GM19043 (cell line): ENCODE measurements around the gene SEMA7A.
"Not testable (repeated sequence)": the region's sequence is repeated elsewhere in the genome, so short reads cannot be mapped to it uniquely, and the experiment has no call there.

Source experiments
- ATAC-seq: cut with Tn5 transposase; IDR thresholded peaks from one replicate; pipeline ENCODE4 v1.9.1; 2021; ENCODE audit warnings: low read depth; ENCODE audit not compliant: unreplicated experiment

Gene SEMA7A

DNA sequence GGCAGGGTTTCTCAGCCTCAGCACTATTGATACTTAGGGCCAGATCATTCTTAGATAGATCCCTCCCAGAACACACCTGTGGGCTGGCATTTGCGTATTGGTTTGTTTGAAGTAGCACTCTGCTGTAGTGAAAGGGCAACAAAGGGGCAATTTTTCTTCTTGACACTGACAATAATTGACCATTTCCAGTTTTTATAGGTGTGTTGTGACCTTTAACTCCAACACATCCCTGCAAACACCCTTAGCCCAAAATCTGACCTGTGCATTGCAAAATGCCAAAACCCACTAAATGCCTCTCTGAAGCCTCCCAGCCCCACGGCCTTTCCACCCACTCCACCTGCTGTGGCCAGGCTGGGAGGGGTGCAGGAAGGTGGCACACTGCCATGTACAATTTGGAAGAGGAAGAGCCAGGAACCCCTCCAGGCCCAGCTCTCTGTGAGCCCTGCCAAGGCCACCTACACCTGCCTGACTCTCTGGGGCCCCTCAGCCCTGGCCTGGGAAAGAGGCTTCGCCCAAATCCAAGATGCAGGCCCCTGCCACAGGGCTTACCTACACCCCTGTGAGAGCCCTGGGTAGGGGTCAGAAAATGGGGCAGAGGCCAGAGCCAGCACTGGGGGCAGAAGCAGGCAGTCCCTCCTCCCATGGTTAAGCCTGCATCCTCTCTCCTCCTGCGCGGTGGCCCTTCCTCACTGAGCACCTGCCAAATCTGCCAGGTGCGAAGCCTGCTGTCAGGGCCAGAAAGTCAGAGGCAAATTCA lies 56.8 kb downstream of the SEMA7A start:
- no peak for ATAC-seq

DNA sequence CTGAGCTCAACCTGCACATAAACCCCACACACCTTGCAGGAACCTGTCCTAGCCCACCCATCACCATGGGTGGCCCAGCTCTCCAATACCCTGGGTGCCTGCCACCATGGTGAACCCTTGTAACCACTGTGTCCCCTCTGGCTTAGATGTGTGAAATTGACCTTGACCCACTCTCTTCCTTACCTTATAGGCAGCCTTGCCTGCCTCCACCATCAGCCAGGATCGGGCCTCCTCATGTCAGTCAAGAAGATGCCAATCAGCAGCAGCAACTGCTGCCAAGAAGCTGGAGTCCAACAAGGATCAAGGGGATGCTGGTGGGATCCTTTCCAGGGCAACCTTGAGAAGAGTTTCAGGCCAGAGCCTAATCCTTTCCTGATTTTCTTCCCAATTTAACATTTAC lies 57.5 kb downstream of the SEMA7A start:
- ATAC-seq = no peak

DNA sequence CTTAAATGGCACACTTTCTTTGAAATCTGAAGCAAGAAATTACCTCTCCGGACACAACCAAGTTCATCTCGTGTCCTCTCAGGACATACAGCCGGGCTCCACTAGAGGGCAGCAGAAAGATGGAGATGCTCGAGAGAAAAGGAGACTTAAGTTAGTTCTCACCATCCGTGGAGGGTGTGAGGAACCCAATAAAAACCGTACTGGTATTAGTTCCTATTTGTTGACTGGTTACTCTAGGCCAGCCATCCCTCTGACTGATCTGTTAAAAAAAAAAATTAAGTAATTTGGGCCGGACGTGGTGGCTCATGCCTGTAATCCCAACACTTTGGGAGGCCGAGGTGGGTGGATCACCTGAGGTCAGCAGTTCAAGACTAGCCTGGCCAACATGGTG lies 58.5 kb downstream of the SEMA7A start:
- ATAC-seq = no peak

DNA sequence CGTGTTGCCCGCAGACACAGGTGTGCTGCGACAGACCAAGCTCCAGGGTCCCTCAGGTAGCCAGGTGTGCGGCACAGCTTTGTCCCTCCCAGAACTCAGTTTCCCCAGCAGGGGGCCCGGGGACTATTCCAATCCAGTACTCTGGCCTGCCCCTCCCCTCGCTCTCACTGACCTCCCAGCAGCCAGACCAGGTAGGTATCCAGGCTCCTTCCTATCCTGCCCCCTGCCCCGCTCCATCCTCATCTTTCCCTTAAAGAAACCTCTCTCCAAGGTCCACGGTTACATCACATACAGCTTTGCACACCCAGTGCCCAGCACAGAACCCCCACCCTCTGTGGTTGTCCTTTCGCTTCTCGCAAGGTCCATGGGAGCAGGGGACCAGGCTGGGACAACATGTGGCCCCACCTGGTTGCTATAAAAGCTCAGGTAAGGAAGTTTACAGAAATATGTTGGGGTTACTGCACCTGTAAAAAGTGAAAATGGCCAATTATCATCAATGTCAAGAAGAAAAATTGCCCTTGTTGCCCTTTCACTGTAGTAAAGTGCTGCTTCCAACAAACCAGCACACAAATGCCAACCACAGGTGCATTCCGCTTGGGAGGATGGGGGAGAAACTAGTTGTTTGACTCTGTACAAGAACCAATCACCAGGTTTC lies 59.0 kb downstream of the SEMA7A start:
- ATAC-seq = no peak

DNA sequence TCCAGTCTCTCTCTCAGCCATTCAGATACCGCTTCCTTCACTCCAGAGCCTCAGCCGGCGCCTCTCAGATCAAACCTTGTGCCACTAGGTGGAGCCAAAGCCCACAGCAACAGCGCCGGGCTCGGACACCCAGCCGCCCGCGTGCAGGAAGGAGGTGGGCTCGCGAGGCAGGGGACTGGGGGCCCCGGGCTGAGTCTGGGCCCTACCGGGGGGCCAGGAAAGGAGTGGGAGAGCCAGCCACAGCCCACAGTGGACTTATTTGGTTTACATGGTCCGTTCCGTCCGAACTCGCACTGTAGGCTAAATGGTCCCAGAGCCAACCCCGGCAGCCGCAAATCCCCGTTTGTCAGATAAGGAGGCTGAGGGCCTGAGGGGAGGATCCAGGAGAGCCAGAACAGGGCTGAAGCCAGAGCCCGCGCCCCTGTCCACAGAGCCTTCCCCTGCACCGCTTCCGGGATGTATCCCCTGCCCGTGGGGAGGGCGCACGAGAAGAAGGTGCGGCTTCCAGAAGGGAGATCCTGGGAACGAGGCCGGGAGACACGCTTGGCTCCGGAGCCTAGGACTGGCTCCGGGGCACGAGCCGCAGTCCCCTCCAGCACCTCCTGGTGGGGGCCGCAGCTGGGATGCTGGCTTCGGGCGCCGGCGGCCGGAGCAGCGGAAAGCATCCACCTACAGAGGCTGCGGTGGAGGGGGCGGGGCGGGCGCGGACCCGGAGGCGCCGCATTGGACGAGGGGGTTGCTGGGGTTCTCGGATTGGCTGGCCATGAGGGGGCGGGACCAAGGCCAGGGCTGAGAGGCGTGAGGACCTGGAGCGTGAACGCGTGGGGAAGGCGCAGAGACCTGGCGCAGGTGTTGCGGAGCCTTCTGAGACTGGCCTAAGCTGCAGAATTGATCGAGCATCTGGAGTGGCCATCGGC lies 59.8 kb downstream of the SEMA7A start:
- ATAC-seq = peak; percentile 49

DNA sequence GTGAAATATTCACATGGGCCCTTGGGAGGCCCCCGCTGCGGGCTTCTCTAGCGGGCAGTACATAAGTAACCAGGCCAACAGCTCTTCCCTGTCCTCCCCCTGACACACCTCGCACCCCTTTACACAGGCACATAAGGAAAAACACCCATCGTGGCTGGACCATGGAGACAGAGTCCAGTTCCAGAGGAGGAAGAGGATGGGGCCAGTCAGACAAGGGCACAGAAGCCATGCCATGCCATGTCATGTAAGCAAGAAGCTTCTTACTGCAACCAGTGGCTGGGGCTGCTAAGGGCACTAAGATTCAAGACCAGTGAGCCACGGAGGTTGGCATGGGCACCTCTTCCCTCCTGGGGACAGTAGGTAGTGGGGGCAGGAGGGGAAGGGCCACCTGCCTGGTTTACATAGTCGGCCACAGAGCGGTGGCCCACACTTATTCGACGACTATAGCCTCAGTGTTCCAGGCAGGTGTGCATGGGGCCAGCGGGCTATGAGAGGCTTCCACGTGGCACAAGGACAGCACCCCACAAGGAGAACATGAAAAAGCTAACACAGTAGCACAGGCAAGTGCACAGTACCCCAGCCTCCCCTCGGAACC lies 60.6 kb downstream of the SEMA7A start:
- ATAC-seq = no peak

DNA sequence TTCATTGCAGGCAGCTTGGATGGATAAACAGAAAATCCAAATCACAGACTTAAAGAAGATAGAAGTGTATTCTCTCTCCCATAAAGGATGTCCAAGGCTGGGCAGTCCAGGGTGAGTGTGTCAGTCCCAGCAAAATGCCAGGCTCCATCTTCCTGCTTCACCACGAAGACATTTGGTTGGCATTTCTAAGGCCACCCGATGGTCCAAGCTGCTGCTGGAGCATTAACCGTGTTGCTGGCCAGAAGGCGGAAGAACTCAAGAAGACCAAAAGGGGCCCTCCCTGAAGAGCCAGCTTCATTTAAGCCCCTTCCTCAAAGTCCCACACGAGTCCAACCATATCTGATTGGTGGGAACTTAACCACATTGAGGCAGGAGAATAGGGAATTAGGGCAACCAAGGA lies 63.3 kb downstream of the SEMA7A start:
- no peak for ATAC-seq

DNA sequence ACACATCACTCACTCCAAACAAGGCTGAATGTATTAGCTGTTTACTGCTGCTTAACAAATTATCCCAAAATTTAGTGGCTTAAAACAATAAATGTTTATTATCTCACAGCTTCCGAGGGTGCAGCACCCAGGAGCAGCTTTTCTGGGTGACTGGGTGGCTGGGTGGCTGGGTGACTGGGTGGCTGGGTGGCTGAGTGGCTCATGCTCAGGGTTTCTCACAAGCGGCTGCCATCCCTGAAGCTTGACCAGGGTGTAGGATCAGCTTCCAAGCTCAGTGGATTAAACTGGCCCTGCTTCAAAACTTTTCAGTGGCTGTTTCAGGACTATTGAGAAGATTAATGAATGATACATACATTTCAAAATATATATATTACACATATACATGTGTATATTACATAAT lies 64.0 kb downstream of the SEMA7A start:
- ATAC-seq = no peak

DNA sequence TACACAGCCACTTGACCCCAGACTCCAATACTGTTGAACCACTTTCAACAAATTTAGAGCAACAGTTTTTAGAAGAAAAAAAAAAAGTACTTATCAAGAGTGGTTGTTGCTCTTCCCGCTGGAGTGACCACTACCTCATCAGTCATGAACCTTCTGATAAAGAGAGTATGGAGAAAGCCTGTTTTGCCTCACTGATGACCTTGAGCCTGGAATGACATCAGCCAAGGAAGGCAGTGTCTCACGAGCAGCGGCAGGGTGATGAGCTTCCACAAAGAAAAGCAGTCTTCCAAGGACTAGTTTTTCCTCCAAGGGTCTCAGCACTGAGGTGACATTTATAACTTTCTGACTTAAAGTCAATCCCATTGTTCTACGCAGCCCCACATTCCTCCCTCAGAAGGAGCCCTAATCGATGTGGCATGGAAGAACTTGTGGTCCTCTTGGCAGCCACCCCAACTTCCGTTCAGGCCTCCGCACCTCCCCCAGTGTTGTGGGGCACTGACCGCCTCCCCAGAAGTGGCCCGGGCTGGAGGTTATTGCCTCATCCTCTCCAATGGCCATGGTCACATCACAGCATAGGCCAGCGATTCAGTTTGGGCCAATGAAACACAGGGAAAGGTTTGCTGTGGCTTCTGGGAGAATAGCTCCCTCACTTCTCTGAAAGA lies 64.5 kb downstream of the SEMA7A start:
- ATAC-seq = no peak

DNA sequence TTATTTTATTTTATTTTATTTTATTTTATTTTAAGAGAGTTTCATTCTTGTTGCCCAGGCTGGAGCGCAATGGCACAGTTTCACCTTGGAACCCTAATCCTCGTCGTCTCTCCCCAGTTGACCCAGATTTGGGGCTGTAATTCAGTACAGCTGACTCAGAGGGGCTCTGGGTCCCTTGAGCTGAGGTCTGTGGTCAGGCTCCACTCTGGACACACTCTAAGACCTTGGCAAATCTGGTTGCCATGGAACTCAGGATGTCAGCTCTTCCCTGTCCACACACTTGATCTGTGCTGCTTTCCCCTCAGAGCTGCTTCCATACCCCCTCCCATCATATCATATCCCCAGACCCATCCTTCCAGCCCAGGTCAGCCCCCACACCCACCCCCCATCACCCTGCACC lies 65.6 kb downstream of the SEMA7A start:
- no peak for ATAC-seq

DNA sequence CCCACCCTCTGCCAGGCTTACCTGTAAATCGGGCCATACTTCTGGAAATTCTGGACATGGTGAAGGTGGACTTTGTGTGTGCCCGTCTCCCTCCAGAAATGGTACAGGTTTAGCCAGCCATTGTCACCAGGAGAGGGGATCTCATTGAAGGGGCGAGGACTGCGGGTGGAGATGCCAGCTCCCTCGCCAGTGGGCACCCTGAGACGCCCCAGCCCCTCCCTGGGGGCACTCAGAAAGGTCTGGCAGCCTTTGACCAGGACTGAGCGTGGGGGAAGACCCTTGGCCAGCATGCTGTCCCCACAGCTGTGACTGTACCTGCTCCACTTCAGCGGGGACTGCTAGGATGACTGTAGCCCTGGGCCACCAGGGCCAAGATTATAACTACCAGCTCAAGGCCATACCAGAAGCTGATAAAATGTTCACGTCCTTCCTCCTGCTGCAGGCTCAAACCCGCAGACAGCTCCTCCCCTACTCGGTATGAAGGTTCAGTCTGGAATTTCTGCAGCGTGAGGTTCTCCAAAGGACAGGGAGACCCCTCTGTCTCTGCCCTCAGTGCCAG lies 66.4 kb downstream of the SEMA7A start, which contains the start of gene CYP11A1:
TSS of gene CYP11A1 (minus strand) at position 351 of the 559 bp plus-strand sequence. CDS start at position 290, 61 bp downstream.
- no peak for ATAC-seq

DNA sequence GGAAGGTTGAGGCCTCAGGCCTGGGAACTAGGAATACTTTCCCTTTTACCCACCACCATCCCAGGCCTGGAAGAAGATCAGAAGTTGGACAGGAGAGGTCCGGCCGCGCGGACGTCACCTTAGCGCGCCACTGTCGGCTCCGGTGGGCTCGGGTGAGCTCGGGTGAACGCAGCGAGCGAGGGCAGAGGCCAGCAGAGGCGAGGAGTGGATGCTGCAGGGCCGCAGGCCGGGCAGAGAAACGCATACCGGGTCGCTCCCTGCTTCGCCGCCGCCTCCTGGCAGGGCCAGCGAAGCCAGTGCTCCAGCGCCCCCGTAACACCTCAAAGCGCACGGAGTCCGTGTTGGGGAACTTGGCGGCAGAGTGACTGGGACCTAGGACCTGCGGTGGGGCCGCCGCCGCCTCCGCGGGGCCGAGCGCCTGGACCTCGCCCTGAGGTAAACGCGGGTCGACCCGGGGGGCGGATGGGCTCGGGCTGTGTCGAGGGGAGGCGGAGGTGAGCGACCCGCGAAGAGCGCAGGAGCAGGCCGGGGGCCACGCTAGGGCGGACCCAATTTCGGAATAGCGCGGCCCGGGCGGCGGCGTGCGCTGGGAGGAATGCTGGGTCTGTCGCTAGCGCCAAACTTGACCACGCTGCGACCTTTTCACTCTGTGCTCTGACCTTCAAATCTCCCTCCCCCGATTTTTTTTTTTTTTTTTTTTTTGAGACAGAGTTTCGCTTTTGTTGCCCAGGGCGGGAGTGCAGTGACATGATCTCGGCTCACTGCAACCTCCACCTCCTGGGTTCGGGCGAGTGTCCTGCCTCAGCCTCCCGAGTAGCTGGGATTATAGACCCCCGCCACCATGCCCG lies 67.9 kb downstream of the SEMA7A start:
- no peak for ATAC-seq

DNA sequence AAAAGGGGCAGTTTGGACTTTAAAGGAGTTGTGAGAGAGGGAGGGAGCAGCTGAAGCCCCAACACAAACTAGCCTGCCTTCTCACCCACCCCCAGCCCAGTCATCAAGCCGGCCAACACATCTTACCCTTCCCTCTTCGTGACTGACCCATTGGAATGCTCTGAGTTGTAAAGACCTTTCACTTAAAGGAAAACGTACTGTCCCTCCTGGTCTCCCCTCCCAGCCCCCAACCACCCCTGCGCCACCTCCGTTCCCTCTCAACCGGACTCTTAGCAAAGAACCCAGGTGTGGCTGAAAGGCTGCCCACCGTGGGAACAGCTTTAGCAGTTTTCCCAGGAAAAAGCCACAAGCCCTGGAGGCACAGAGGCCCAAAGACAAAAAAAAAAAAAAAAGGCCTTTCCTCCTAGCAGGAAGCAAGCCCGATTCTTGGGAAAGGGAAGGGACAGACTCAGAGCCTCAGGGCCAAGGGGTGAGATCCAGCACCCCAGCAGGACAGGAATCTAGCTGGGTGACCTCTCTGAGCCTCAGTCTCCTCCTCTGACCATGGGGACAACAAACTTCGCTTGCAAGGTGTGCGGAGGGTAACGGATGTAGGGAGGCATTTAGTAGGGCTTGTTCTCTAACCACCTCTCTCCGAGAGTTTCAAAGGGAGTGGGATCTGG lies 68.7 kb downstream of the SEMA7A start:
- ATAC-seq = no peak

DNA sequence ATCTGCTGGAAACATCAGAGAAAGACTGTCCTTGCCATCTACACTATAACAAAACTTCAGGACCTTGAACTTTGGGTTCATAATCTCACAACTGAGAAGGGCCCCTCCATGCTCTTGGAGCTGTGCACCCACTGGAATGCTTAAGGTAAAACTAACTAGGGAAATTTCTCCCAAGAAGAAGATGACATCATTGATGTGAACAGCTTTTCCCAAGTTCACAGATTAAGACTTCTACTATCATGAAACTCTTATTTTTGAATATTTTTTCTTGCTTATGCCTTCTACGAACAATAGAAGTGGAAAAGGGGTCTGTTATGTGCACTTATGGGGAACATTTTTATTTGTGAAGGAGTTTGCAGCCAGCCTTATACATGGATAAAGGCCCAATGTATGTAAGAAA lies 71.3 kb downstream of the SEMA7A start:
- no peak for ATAC-seq

DNA sequence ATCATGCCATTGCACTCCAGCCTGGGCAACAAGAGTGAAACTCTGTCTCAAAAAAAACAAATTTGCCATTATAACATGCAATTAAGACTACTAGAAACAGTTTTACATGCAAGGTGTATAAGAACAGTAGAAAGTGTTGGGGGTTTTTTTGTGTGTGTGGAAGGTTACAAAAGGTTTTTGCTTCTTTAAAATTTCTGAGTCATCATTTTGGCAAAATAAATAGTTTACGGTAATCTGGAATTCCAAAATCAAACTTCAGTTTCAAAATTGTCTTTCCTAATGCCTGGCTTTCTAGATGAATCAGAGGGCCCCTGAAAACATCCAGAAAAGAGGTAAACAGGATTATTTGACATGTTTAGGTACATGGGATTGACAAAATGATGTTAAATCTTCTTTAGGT lies 72.9 kb downstream of the SEMA7A start:
- ATAC-seq = not testable (repeated sequence)

DNA sequence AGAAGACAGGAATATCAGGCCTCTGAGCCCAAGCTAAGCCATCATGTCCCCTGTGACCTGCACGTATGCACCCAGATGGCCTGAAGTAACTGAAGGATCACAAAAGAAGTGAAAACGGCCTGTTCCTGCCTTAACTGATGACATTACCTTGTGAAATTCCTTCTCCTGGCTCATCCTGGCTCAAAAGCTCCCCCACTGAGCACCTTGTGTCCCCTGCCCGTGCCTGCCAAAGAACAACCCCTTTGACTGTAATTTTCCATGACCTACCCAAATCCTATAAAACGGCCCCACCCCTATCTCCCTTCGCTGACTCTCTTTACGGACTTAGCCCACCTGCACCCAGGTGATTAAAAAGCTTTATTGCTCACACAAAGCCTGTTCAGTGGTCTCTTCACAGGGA lies 74.4 kb downstream of the SEMA7A start:
- ATAC-seq = not testable (repeated sequence)
